ENCODE data around the gene PCMT1. TPM values are rescaled to one million over a fixed set of nuclear protein-coding genes. Genes with fewer than 3 reads are reported as not detected.
A peak's percentile ranks its signal among the peaks of the same experiment; 100 is the strongest.

The PCMT1 gene
- total and polyA plus RNA-seq, 2 of the 13 experiments (the other 11 are each of a cell fraction or from before 2014, with no cell fraction given): 112 to 169 TPM

DNA sequence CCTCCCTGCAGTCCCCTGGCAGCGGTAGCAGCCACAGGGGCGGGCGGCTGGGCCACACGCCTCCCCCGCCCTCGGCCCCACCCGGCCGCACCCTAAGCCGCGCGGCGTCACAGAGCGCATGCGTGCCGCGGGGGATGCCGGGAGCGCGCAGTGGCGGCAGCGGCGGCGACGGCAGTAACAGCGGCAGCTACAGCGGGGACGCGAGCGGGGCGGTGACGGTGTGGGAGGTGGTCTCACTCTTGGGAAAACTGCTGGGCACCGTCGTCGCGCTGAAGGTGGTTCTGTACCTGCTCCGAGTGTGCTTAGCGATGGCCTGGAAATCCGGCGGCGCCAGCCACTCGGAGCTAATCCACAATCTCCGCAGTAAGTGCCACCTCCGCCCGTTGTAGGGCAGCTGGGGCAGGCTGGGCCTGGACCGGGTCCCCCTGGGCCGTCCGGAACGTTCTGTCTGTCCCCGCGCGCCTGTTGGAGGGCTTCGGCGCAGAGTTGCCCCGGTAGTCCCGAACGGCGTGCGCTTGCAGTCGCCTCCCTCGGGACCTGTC lies at the start of gene PCMT1 (continued):
- TF ChIP-seq, protein P1, sequence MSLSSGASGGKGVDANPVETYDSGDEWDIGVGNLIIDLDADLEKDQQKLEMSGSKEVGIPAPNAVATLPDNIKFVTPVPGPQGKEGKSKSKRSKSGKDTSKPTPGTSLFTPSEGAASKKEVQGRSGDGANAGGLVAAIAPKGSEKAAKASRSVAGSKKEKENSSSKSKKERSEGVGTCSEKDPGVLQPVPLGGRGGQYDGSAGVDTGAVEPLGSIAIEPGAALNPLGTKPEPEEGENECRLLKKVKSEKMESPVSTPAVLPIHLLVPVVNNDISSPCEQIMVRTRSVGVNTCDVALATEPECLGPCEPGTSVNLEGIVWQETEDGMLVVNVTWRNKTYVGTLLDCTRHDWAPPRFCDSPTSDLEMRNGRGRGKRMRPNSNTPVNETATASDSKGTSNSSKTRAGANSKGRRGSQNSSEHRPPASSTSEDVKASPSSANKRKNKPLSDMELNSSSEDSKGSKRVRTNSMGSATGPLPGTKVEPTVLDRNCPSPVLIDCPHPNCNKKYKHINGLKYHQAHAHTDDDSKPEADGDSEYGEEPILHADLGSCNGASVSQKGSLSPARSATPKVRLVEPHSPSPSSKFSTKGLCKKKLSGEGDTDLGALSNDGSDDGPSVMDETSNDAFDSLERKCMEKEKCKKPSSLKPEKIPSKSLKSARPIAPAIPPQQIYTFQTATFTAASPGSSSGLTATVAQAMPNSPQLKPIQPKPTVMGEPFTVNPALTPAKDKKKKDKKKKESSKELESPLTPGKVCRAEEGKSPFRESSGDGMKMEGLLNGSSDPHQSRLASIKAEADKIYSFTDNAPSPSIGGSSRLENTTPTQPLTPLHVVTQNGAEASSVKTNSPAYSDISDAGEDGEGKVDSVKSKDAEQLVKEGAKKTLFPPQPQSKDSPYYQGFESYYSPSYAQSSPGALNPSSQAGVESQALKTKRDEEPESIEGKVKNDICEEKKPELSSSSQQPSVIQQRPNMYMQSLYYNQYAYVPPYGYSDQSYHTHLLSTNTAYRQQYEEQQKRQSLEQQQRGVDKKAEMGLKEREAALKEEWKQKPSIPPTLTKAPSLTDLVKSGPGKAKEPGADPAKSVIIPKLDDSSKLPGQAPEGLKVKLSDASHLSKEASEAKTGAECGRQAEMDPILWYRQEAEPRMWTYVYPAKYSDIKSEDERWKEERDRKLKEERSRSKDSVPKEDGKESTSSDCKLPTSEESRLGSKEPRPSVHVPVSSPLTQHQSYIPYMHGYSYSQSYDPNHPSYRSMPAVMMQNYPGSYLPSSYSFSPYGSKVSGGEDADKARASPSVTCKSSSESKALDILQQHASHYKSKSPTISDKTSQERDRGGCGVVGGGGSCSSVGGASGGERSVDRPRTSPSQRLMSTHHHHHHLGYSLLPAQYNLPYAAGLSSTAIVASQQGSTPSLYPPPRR (CRISPR knock-in tag; IDR thresholded peaks at IDR 0.05; ENCODE audit: borderline replicate concordance): no peak
- TF ChIP-seq NFYC (CRISPR knock-in tag; IDR thresholded peaks at IDR 0.05) (no peak), ZNF282 (IDR thresholded peaks at IDR 0.05; ENCODE audit: partially characterized antibody) (no peak), HOXD1 (CRISPR knock-in tag; IDR thresholded peaks at IDR 0.05) (no peak; the same call in 1 of the 2 replicates), MED13 (CRISPR knock-in tag; IDR thresholded peaks at IDR 0.05) (peak; percentile 73; the same call in 1 of the 2 replicates), SMARCE1 (IDR thresholded peaks at IDR 0.05; ENCODE audit: borderline replicate concordance) (no peak), HNF4A (CRISPR knock-in tag; IDR thresholded peaks at IDR 0.05) (no peak), NCOR1 (IDR thresholded peaks at IDR 0.05; ENCODE audit: borderline replicate concordance, low read length) (no peak), ZBTB7A (CRISPR knock-in tag; IDR thresholded peaks at IDR 0.05) (no peak), POLR2G (IDR thresholded peaks at IDR 0.05; ENCODE audit: low read depth, low read length) (peak; percentile 55; the same call in 1 of the 2 replicates), AHR (CRISPR knock-in tag; IDR thresholded peaks at IDR 0.05) (no peak; the same call in 1 of the 2 replicates)
- TF ChIP-seq, protein P2, sequence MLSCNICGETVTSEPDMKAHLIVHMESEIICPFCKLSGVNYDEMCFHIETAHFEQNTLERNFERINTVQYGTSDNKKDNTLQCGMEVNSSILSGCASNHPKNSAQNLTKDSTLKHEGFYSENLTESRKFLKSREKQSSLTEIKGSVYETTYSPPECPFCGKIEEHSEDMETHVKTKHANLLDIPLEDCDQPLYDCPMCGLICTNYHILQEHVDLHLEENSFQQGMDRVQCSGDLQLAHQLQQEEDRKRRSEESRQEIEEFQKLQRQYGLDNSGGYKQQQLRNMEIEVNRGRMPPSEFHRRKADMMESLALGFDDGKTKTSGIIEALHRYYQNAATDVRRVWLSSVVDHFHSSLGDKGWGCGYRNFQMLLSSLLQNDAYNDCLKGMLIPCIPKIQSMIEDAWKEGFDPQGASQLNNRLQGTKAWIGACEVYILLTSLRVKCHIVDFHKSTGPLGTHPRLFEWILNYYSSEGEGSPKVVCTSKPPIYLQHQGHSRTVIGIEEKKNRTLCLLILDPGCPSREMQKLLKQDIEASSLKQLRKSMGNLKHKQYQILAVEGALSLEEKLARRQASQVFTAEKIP (CRISPR knock-in tag; IDR thresholded peaks at IDR 0.05; ENCODE audit: borderline replicate concordance): no peak
- TF ChIP-seq, protein P3, sequence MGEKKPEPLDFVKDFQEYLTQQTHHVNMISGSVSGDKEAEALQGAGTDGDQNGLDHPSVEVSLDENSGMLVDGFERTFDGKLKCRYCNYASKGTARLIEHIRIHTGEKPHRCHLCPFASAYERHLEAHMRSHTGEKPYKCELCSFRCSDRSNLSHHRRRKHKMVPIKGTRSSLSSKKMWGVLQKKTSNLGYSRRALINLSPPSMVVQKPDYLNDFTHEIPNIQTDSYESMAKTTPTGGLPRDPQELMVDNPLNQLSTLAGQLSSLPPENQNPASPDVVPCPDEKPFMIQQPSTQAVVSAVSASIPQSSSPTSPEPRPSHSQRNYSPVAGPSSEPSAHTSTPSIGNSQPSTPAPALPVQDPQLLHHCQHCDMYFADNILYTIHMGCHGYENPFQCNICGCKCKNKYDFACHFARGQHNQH (CRISPR knock-in tag; IDR thresholded peaks at IDR 0.05): peak; percentile 12; the same call in 1 of the 2 replicates
- TF ChIP-seq, protein P4, sequence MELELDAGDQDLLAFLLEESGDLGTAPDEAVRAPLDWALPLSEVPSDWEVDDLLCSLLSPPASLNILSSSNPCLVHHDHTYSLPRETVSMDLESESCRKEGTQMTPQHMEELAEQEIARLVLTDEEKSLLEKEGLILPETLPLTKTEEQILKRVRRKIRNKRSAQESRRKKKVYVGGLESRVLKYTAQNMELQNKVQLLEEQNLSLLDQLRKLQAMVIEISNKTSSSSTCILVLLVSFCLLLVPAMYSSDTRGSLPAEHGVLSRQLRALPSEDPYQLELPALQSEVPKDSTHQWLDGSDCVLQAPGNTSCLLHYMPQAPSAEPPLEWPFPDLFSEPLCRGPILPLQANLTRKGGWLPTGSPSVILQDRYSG (CRISPR knock-in tag; IDR thresholded peaks at IDR 0.05): 0 out of 2 replicates have a peak, but pooled peaks have one; percentile 47
- TF ChIP-seq, protein P5, sequence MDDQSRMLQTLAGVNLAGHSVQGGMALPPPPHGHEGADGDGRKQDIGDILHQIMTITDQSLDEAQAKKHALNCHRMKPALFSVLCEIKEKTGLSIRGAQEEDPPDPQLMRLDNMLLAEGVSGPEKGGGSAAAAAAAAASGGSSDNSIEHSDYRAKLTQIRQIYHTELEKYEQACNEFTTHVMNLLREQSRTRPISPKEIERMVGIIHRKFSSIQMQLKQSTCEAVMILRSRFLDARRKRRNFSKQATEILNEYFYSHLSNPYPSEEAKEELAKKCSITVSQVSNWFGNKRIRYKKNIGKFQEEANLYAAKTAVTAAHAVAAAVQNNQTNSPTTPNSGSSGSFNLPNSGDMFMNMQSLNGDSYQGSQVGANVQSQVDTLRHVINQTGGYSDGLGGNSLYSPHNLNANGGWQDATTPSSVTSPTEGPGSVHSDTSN (CRISPR knock-in tag; IDR thresholded peaks at IDR 0.05; ENCODE audit: borderline replicate concordance): peak; percentile 64; the same call in 1 of the 2 replicates
